Esophagus squamous epithelium (tissue), 4 donors: ENCODE data around the gene NECTIN2.

Experiments
- CTCF ChIP-seq, 6 experiments: fragments of 450-650 bp in 4 of 6; fragments of 200-600 bp in 2 of 6; sonication (generic) in 2 of 6; IDR thresholded peaks; one replicate each; pipeline ENCODE4 v1.5.1; 2016 to 2019; ENCODE audit warnings: antibody characterized with exemption in 6 of 6, mild to moderate bottlenecking in 4 of 6, moderate library complexity in 4 of 6
- POLR2A ChIP-seq, 4 donors: fragments of 450-650 bp; IDR thresholded peaks; one replicate each; pipeline ENCODE4 v1.6.1; 2017; ENCODE audit warnings: antibody characterized with exemption in 4 of 4, mild to moderate bottlenecking in 4 of 4, moderate library complexity in 3 of 4

DNA sequence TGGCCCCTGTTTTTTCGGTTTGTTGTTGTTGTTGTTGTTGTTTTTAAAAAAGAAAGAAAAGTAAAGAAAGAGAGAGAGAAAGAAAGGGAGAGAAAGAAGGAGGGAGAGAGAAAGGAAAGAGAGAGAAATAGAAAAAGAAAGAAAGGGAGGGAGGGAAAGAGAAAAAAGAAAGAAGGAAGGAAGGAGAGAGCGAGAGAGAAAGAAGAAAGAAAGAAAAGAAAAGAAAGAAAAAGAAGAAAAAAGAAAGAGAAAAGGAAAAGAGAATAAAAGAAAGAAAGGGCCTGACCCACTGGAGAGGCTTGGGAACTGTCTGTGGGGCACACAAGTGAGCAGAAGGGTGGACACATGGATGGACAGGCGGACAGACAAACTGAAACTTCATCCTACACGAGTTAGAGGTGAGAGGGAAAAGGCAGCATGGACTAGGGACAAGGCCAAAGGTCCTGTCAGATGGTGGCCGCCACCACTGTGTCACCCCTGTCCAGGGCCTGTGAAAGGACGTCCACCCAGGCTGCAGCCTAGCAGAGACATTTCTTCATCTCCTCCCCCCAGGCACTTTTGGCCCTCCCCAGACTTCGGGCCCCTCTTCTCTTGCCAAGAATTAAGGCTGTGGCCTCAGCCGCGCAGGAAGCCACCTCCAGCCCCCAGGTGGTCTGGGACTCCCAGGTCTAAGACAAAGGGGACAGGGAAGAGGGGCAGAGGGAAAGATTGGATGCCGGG is 46.3 kb upstream of the NECTIN2 start:
- TF ChIP-seq POLR2A (IDR thresholded peaks at IDR 0.05), result no peak
- no peak for TF ChIP-seq CTCF (IDR thresholded peaks at IDR 0.05)
